Suppressor macrophage treated with lipopolysaccharide for 1 hour (primary cell): ENCODE data around the gene PCDH7.

Experiments
- DNase-seq, 3 donors: peaks; one replicate each; pipeline ENCODE4 v3.0.0-alpha.2; 2020 to 2022

PCDH7 gene

GRCh38 chr4:30720021-30720660, at the start of gene PCDH7:
PCDH7 (plus strand) TSS chr4:30720369; CDS start chr4:30721423, 1,054 bp downstream.
- DNase-seq, result peak; percentile 45 to 53 (median 47)

GRCh38 chr4:30671926-30672448, 48.2 kb upstream of the PCDH7 start:
- DNase-seq, result no peak

- no peak for DNase-seq
These were observed 24.0 kb upstream of the PCDH7 start for GRCh38 chr4:30696191-30696590.

- peak; percentile 57 to 65 (median 60) for DNase-seq
These were observed 5.6 kb upstream of the PCDH7 start for GRCh38 chr4:30714408-30715031.

- peak in 2 of 3 donors; percentile 4 to 10 for DNase-seq
These were observed 4.0 kb upstream of the PCDH7 start for GRCh38 chr4:30716158-30716557.

GRCh38 chr4:30716681-30717207, 3.4 kb upstream of the PCDH7 start:
- DNase-seq, result peak in 1 of 3 donors; percentile 11

- DNase-seq, result peak; percentile 40 to 50 (median 42)
These were observed 2.8 kb upstream of the PCDH7 start for GRCh38 chr4:30717208-30718020.

- DNase-seq, result no peak
These were observed 2.1 kb upstream of the PCDH7 start for GRCh38 chr4:30718021-30718542.

- DNase-seq, result no peak
These were observed 1.3 kb upstream of the PCDH7 start for GRCh38 chr4:30718641-30719453.

GRCh38 chr4:30719454-30720020, 632 bp upstream of the PCDH7 start:
- DNase-seq, result peak in 1 of 3 donors; percentile 14

- DNase-seq, result no peak
These were observed 554 bp downstream of the PCDH7 start for GRCh38 chr4:30720661-30721184.

GRCh38 chr4:30721185-30722091, 1.3 kb downstream of the PCDH7 start:
- DNase-seq, result peak in 2 of 3 donors; percentile 34 to 57

GRCh38 chr4:30722092-30722358, 1.9 kb downstream of the PCDH7 start:
- DNase-seq, result no peak

GRCh38 chr4:30722359-30723200, 2.4 kb downstream of the PCDH7 start:
- DNase-seq, result no peak

GRCh38 chr4:30723201-30723955, 3.2 kb downstream of the PCDH7 start:
- no peak for DNase-seq

GRCh38 chr4:30724247-30724646, 4.1 kb downstream of the PCDH7 start:
- DNase-seq, result no peak

- no peak for DNase-seq
These were observed 5.4 kb downstream of the PCDH7 start for GRCh38 chr4:30725562-30725961.

- DNase-seq, result no peak
These were observed 6.0 kb downstream of the PCDH7 start for GRCh38 chr4:30726090-30726675.
